Upper lobe of right lung (tissue), 1 donor: ENCODE results near the gene ATG4D. TPM values are rescaled to one million over a fixed set of nuclear protein-coding genes. Genes with fewer than 3 reads are reported as not detected.
"Not testable (repeated sequence)": the region's sequence is repeated elsewhere in the genome, so short reads cannot be mapped to it uniquely, and the experiment has no call there.

Experiments
- ATAC-seq: fragments of 200-7000 bp; cut with Tn5 transposase; one replicate; pipeline ENCODE4 v1.9.1; 2020; ENCODE audit warnings: mild to moderate bottlenecking, moderate library complexity
- DNase-seq: peaks from one replicate; pipeline ENCODE4 v3.0.0-alpha.2; 2020
- H3K27ac ChIP-seq: fragments of 200-600 bp; one replicate; pipeline ENCODE4 v1.8.0; 2022
- H3K27me3 ChIP-seq: fragments of 200-600 bp; one replicate; pipeline ENCODE4 v1.8.0; 2022; ENCODE audit warnings: mild to moderate bottlenecking
- H3K36me3 ChIP-seq: fragments of 200-600 bp; one replicate; pipeline ENCODE4 v1.8.0; 2022
- H3K4me1 ChIP-seq: fragments of 200-600 bp; one replicate; pipeline ENCODE4 v1.8.0; 2022
- H3K4me3 ChIP-seq: fragments of 200-600 bp; one replicate; pipeline ENCODE4 v1.8.0; 2022; ENCODE audit warnings: mild to moderate bottlenecking
- H3K9me3 ChIP-seq: fragments of 200-600 bp; one replicate; pipeline ENCODE4 v1.8.0; 2022
- intact Hi-C: fragments of 100-400 bp; cut with DNase I; formaldehyde crosslinking; loops from one replicate; pipeline ENCODE4 v1.11.0; 2022
- total RNA-seq: library from RNA; stranded (reverse); fragmentation: NEBNext Ultra II Directional; extraction: Animal tissue kit (Norgen Biotek cat#: 25700); gene quantifications from one replicate; pipeline ENCODE4 v1.2.1, GENCODE V29; 2021
- TF ChIP-seq, protein P1 (sequence below): fragments of 200-600 bp; IDR thresholded peaks from one replicate; pipeline ENCODE4 v1.8.0; 2022; ENCODE audit warnings: antibody characterized with exemption
- donor health status: DM: no; HTN: yes; CAD: no; lungs with severe emphysema.

Gene ATG4D
- total RNA-seq, 1 donor from 2014 or later: 21.0 TPM

DNA sequence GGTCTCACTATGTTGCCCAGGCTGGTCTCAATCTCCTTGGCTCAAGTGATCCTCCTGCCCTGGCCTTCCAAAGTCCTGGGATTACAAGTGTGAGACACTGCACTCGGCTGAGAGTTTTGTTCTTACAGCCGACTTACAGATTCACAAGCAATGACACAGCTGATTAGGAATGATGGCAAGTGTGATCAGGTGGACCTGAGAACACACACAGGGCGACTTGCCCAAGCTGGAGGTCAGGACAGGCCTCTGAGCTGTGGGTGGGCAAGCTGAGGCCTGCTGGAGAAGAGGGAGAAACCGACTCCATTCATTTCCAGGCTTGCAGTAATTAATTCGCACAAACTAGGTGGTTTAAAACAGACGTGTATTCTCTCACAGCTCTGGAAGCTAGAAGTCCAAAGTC, 8.1 kb upstream of the ATG4D start:
- H3K4me3 ChIP-seq: no peak overlapping the region
- H3K4me1 ChIP-seq: no peaks in the 10 kb centered on the region
- H3K36me3 ChIP-seq: no peaks in the 10 kb centered on the region
- no peak overlapping the region for H3K27ac ChIP-seq
- TF ChIP-seq, protein P1, sequence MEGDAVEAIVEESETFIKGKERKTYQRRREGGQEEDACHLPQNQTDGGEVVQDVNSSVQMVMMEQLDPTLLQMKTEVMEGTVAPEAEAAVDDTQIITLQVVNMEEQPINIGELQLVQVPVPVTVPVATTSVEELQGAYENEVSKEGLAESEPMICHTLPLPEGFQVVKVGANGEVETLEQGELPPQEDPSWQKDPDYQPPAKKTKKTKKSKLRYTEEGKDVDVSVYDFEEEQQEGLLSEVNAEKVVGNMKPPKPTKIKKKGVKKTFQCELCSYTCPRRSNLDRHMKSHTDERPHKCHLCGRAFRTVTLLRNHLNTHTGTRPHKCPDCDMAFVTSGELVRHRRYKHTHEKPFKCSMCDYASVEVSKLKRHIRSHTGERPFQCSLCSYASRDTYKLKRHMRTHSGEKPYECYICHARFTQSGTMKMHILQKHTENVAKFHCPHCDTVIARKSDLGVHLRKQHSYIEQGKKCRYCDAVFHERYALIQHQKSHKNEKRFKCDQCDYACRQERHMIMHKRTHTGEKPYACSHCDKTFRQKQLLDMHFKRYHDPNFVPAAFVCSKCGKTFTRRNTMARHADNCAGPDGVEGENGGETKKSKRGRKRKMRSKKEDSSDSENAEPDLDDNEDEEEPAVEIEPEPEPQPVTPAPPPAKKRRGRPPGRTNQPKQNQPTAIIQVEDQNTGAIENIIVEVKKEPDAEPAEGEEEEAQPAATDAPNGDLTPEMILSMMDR: no peak
- intact Hi-C loops: no loop called here
- peaks cover 5% of the 10 kb centered on the region for H3K27me3 ChIP-seq
- ATAC-seq (no peak), DNase-seq (no peak)
- no peaks in the 10 kb centered on the region for H3K9me3 ChIP-seq

DNA sequence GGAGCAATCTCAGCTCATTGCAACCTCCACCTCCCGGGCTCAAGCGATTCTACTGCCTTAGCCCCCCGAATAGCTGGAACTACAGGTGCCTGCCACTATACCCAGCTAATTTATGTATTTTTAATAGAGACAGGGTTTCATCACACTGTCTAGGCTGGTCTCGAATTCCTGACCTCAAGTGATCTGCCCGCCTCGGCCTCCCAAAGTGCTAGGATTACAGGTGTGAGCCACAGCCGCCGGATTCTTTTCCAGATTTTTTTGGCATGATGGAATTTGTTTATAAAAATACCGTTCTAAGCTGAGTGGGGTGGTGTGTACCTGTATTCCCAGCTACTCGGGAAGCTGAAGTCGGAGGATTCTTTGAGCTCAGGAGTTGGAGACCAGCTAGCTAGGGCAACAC, 6.0 kb upstream of the ATG4D start:
- TF ChIP-seq, protein P1: no peak

DNA sequence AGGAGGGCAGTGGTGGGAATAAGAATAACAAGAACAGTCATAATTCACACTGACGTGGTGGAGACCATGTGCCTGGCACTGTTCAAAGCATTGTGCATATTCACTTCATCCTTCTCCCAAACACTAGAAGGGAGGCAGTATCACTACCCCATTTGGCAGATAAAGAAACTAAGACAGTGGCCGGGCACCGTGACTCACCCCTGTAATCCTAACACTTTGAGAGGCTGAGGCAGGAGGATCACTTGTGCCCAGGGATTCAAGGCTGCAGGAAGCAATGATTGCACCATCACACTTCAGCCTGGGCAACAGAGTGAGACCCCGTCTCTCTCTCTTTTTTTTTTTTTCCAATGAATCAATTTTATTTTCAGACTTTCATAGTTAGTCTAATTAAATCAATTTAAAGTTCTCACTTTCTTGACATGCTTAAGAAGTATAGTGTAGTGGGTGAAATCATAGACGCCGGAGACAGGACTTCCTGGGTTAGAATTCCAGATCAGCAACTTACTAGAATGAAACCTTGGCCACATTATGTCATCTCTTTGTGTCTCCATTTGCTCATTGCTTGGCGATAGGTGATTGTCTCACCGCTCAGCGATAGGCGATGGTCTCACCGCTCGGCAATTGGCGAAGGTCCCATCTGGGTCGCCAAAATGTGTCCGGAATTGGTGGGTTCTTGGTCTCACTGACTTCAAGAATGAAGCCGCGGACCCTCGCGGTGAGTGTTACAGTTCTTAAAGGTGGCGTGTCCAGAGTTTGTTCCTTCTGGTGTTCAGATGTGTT, 5.3 kb upstream of the ATG4D start:
- no peak for DNase-seq
- Histone ChIP-seq H3K9me3 (no peaks in the 10 kb centered on the region), H3K4me3 (no peak overlapping the region), H3K4me1 (peaks cover 4% of the 10 kb centered on the region), H3K27ac (no peak overlapping the region), H3K27me3 (peaks cover 5% of the 10 kb centered on the region), H3K36me3 (no peaks in the 10 kb centered on the region)
- TF ChIP-seq, protein P1: no peak
- intact Hi-C loops: no loop called here
- ATAC-seq: peak; percentile 15

More for the DNA sequence above, 6.0 kb upstream of the ATG4D start:
- H3K9me3 ChIP-seq: no peaks in the 10 kb centered on the region
- ATAC-seq (no peak), DNase-seq (no peak)
- no peak overlapping the region for H3K4me3 ChIP-seq
- H3K4me1 ChIP-seq: no peaks in the 10 kb centered on the region
- no peaks in the 10 kb centered on the region for H3K36me3 ChIP-seq
- intact Hi-C loops: no loop called here
- H3K27ac ChIP-seq: no peak overlapping the region
- H3K27me3 ChIP-seq: peaks cover 5% of the 10 kb centered on the region

DNA sequence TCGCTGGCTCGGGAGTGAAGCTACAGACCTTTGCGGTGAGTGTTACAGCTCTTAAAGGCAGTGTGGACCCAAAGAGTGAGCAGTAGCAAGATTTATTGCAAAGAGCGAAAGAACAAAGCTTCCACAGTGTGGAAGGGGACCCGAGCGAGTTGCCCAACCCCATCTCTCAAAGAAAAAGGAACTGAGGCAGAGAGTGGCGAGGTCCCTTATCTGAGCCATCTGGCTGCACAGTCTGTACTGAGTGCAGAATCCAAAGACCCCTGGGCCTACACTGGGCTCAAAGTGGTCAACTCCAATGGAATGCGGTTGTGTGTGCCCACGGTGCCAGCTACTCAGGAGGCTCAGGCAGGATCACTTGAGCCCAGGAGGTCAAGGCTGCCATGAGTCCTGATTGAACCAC, 4.7 kb upstream of the ATG4D start:
- ATAC-seq, H3K4me3 ChIP-seq, H3K36me3 ChIP-seq, H3K4me1 ChIP-seq, H3K27ac ChIP-seq, DNase-seq, H3K27me3 ChIP-seq, intact Hi-C loops, H3K9me3 ChIP-seq: not testable (repeated sequence)

GRCh38 chr19:10543059-10543419, 665 bp upstream of the ATG4D start:
- H3K9me3 ChIP-seq: no peaks in the 10 kb centered on the region
- H3K36me3 ChIP-seq: peaks cover 24% of the 10 kb centered on the region
- DNase-seq (no peak), ATAC-seq (no peak)
- intact Hi-C loops: no loop called here
- peak overlapping the region; percentile 88 for H3K4me3 ChIP-seq
- H3K27ac ChIP-seq: peak overlapping the region; percentile 91
- TF ChIP-seq, protein P1: no peak
- no peaks in the 10 kb centered on the region for H3K27me3 ChIP-seq
- H3K4me1 ChIP-seq: peaks cover 15% of the 10 kb centered on the region

GRCh38 chr19:10544242-10544752, 593 bp downstream of the ATG4D start:
- peaks cover 36% of the 10 kb centered on the region for H3K36me3 ChIP-seq
- TF ChIP-seq, protein P1: no peak
- peak overlapping the region; percentile 91 for H3K27ac ChIP-seq
- peak overlapping the region; percentile 88 for H3K4me3 ChIP-seq
- H3K9me3 ChIP-seq: no peaks in the 10 kb centered on the region
- peak; percentile 36 for ATAC-seq
- peaks cover 15% of the 10 kb centered on the region for H3K4me1 ChIP-seq
- H3K27me3 ChIP-seq: no peaks in the 10 kb centered on the region
- peak; percentile 73 for DNase-seq
- intact Hi-C loops: no loop called here
